ENCODE data around the gene STT3B. TPM values are rescaled to one million over a fixed set of nuclear protein-coding genes. Genes with fewer than 3 reads are reported as not detected.

STT3B gene
- total and polyA plus RNA-seq, 7 donors: 10.8 to 107 (median 64.1) TPM

DNA sequence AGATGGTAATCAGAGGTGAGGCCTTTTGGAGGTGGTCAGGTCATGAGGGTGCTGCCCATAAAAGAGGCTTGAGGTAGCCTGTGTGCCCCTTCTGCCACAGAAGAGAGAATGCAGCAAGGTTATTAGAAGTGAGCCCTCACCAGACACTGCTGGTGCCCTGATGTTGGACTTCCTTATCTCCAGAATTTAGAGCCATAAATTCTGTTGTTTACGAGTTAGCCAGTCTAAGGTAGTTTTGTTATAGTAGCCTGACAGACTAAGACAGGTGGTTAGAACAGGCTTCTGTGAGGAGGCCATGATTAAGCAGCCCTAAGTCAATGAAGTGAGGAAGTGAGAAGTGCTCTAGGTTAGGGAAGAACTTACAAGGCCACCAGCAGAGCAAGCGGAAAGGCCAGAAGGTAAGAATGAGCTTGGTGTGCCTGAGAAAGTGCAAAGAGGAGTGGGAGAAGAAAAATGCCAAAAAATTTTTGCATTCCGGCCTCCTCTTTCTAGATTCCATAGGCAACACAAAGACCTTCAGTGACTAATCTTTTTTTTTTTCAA, 44.2 kb upstream of the STT3B start:
- no peak overlapping the region for H3K27ac ChIP-seq
- H3K27me3 ChIP-seq: no peaks in the 10 kb centered on the region
- TF ChIP-seq POLR2A (IDR thresholded peaks at IDR 0.05): no peak
- 73 to 87% methylated on average over 3 of the region's 3 CpGs for WGBS, 2 donors
- no peaks in the 10 kb centered on the region for H3K4me1 ChIP-seq
- intact Hi-C loops (cut with DNase I): no loop called here
- H3K36me3 ChIP-seq: no peaks in the 10 kb centered on the region
- DNase-seq: no peak
- peaks cover 0 to 7% (median 0%) of the 10 kb centered on the region in 4 donors for H3K9me3 ChIP-seq
- H3K4me3 ChIP-seq: no peak overlapping the region

- Histone ChIP-seq H3K27ac (no peak overlapping the region), H3K9me3 (peaks cover 0 to 7% (median 0%) of the 10 kb centered on the region in 4 donors), H3K36me3 (no peaks in the 10 kb centered on the region), H3K4me1 (no peaks in the 10 kb centered on the region), H3K4me3 (no peak overlapping the region), H3K27me3 (no peaks in the 10 kb centered on the region)
- 99 to 100% methylated on average over 1 of the region's 1 CpG for WGBS, 2 donors
- TF ChIP-seq POLR2A (IDR thresholded peaks at IDR 0.05): no peak
- TF ChIP-seq POLR2AphosphoS5 (IDR thresholded peaks at IDR 0.05): no peak
- no peak for TF ChIP-seq EP300 (IDR thresholded peaks at IDR 0.05)
- TF ChIP-seq, protein P1, sequence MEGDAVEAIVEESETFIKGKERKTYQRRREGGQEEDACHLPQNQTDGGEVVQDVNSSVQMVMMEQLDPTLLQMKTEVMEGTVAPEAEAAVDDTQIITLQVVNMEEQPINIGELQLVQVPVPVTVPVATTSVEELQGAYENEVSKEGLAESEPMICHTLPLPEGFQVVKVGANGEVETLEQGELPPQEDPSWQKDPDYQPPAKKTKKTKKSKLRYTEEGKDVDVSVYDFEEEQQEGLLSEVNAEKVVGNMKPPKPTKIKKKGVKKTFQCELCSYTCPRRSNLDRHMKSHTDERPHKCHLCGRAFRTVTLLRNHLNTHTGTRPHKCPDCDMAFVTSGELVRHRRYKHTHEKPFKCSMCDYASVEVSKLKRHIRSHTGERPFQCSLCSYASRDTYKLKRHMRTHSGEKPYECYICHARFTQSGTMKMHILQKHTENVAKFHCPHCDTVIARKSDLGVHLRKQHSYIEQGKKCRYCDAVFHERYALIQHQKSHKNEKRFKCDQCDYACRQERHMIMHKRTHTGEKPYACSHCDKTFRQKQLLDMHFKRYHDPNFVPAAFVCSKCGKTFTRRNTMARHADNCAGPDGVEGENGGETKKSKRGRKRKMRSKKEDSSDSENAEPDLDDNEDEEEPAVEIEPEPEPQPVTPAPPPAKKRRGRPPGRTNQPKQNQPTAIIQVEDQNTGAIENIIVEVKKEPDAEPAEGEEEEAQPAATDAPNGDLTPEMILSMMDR (IDR thresholded peaks at IDR 0.05): no peak
- no peak for DNase-seq
- intact Hi-C loops (cut with DNase I): no loop called here
Observed at GRCh38 chr3:31490502-31490901, 42.2 kb upstream of the STT3B start.

- Histone ChIP-seq H3K27ac (no peak overlapping the region), H3K9me3 (peaks cover 0 to 7% (median 0%) of the 10 kb centered on the region in 4 donors), H3K27me3 (no peaks in the 10 kb centered on the region), H3K36me3 (no peaks in the 10 kb centered on the region), H3K4me3 (no peak overlapping the region), H3K4me1 (no peaks in the 10 kb centered on the region)
- no peak for DNase-seq
- intact Hi-C loops (cut with DNase I): no loop called here
- WGBS, 2 donors: 96 to 97% methylated on average over 5 to 6 of the region's 6 CpGs
- no peak for TF ChIP-seq EP300 (IDR thresholded peaks at IDR 0.05)
Observed at GRCh38 chr3:31491660-31492059, 41.1 kb upstream of the STT3B start.

DNA sequence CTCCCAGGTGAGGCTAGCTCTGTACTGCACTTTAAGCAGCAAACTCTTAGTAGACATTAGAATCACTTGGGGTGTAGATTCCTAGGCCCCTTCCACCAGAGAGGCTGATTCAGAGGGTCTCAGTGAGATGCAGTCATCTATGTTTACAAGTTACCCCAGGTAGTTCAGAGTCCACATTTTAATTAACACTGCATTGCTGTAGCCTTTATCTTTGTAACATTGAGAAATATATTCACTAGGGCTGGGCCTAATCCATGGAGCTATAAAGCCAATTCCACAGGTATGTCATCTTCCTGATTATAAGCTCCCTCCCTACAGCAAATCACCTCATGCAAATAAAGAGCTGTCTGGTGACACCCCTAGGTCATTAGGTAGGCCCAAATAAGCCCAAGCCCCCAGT, 39.6 kb upstream of the STT3B start:
- Histone ChIP-seq H3K4me1 (no peaks in the 10 kb centered on the region), H3K27me3 (no peaks in the 10 kb centered on the region), H3K36me3 (no peaks in the 10 kb centered on the region), H3K4me3 (no peak overlapping the region), H3K9me3 (peaks cover 0 to 7% (median 0%) of the 10 kb centered on the region in 4 donors), H3K27ac (no peak overlapping the region)
- no peak for TF ChIP-seq POLR2AphosphoS5 (IDR thresholded peaks at IDR 0.05)
- TF ChIP-seq, protein P1 (IDR thresholded peaks at IDR 0.05): no peak
- no peak for TF ChIP-seq EP300 (IDR thresholded peaks at IDR 0.05)
- TF ChIP-seq POLR2A (IDR thresholded peaks at IDR 0.05): no peak
- intact Hi-C loops (cut with DNase I): no loop called here
- no peak for DNase-seq

GRCh38 chr3:31495971-31496665, 36.6 kb upstream of the STT3B start:
- intact Hi-C loops (cut with DNase I): no loop called here
- DNase-seq: no peak
- Histone ChIP-seq H3K9me3 (no peaks in the 10 kb centered on the region), H3K36me3 (no peaks in the 10 kb centered on the region), H3K27ac (no peak overlapping the region), H3K27me3 (no peaks in the 10 kb centered on the region), H3K4me3 (no peak overlapping the region), H3K4me1 (no peaks in the 10 kb centered on the region)
- no peak for TF ChIP-seq EP300 (IDR thresholded peaks at IDR 0.05)
- TF ChIP-seq, protein P1 (IDR thresholded peaks at IDR 0.05): no peak
- no peak for TF ChIP-seq POLR2A (IDR thresholded peaks at IDR 0.05)
- no peak for TF ChIP-seq POLR2AphosphoS5 (IDR thresholded peaks at IDR 0.05)
- 86 to 89% methylated on average over 9 of the region's 9 CpGs for WGBS, 2 donors

- H3K9me3 ChIP-seq: no peaks in the 10 kb centered on the region
- H3K36me3 ChIP-seq: no peaks in the 10 kb centered on the region
- no peaks in the 10 kb centered on the region for H3K4me1 ChIP-seq
- TF ChIP-seq POLR2AphosphoS5 (IDR thresholded peaks at IDR 0.05) (no peak), POLR2A (IDR thresholded peaks at IDR 0.05) (no peak), EP300 (IDR thresholded peaks at IDR 0.05) (no peak)
- TF ChIP-seq, protein P1 (IDR thresholded peaks at IDR 0.05): no peak
- no peak overlapping the region for H3K27ac ChIP-seq
- no peaks in the 10 kb centered on the region for H3K27me3 ChIP-seq
- H3K4me3 ChIP-seq: no peak overlapping the region
- DNase-seq: no peak
- WGBS, 2 donors: 75 to 84% methylated on average over 5 of the region's 5 CpGs
- intact Hi-C loops (cut with DNase I): no loop called here
Observed at GRCh38 chr3:31498791-31499190, 33.9 kb upstream of the STT3B start.
